Fibroblast of peridontal ligament (primary cell): ENCODE data around the gene CMTM4.
"Not testable (repeated sequence)": the region's sequence is repeated elsewhere in the genome, so short reads cannot be mapped to it uniquely, and the experiment has no call there.

Experiments used
- DNase-seq: peaks from one replicate; pipeline ENCODE4 v3.0.0-alpha.2; 2010; ENCODE audit errors: extremely low read depth

CMTM4 gene

GRCh38 chr16:66705790-66706505 is 9.4 kb upstream of the CMTM4 start:
- peak; percentile 53 for DNase-seq

GRCh38 chr16:66703406-66704215 is 7.1 kb upstream of the CMTM4 start:
- peak; percentile 38 for DNase-seq

GRCh38 chr16:66701516-66701915 is 5.0 kb upstream of the CMTM4 start:
- no peak for DNase-seq

GRCh38 chr16:66701026-66701425 is 4.5 kb upstream of the CMTM4 start:
- no peak for DNase-seq

DNA sequence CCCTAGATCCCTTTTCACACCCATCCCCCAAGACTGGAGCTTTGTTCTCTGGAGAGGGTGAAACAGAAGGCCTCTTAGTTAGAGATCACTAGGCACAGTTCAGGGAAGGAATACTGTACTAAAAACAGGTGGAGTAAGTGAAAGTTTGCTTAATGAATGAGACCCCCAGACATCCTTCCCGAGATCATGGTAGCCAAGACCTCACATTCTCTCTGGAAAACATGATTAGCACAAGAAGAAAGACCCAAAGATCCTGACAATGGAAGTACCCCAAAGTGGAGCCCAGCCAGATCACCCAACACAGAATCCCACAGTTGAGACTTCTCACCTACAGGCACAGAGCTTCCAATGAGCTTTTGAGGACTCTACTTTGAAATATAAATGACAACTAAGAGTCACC is 3.4 kb upstream of the CMTM4 start:
- DNase-seq: no peak

DNA sequence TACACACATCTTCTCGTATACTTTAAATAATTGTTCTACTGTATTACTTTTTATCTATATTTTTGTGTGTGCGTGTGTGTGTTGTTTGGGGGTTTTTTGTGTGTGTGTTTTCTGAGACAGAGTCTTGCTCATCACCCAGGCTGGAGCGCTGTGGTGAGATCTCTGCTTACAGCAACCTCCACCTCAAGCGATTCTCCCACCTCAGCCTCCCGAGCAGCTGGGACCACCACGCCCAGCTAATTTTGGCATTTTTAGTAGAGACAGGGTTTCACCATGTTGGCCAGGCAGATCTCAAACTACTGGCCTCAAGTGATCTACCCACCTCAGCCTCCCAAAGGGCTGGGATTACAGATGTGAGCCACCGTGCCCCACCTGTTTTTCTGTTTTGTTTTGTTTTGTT is 1.5 kb upstream of the CMTM4 start:
- no peak for DNase-seq

GRCh38 chr16:66695935-66696668 is 441 bp downstream of the CMTM4 start:
- no peak for DNase-seq

- no peak for DNase-seq
Observed at GRCh38 chr16:66695471-66695934, 1.0 kb downstream of the CMTM4 start.

GRCh38 chr16:66693149-66693548 is 3.4 kb downstream of the CMTM4 start:
- no peak for DNase-seq

- DNase-seq: no peak
Observed at GRCh38 chr16:66692341-66692740, 4.2 kb downstream of the CMTM4 start.

GRCh38 chr16:66691234-66691633 is 5.3 kb downstream of the CMTM4 start:
- no peak for DNase-seq

DNA sequence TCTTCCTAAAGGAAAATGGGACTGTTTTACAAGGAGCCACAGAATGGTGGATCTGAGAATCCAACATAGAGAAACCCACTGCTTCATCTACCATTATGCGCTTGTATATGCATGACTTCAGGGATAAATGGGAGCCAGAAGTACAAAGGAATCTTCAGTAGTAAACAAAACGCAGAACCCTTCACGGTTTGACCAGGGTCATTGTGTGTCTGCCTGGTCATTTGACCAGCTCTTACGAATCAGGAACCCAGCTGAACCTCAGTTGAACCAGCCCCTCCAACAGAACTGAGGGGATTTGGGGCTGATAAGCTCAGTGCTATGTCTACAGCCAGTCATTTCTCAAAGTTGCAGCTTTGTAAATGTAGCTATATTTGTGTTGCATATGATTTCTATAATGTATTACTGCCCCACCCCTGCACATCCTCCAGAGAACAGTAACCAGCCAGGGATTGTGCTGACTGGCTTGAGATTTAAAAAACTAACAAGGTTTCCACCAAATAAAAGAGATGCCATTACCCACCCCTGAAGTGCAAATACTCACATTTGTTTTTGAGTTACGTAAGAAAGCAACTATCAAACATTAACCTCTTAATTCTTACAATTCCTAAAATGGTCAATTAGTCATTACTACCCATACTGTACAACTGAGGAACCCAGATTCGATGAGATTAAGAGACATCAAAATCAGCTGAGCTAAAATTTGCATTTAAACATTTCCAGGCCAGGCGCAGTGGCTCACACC is 6.3 kb downstream of the CMTM4 start:
- DNase-seq: no peak

DNA sequence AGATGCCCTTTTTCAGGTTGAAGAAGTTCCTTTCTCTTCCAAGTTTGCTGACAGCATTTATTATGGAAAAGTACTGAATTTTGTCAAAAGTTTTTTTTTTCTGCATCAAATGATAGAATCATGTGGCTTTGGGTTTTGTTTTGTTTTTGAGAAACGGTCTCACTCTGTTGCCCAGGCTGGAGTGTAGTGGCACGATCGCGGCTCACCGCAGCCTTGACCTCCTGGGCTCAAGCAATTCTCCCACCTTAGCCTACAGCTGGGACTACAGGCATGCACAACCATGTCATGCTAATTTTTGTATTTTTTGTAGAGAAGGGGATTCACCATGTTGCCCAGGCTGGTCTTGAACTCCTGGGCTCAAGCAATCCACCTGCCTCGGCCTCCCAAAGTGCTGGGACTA is 7.3 kb downstream of the CMTM4 start:
- DNase-seq: no peak

DNA sequence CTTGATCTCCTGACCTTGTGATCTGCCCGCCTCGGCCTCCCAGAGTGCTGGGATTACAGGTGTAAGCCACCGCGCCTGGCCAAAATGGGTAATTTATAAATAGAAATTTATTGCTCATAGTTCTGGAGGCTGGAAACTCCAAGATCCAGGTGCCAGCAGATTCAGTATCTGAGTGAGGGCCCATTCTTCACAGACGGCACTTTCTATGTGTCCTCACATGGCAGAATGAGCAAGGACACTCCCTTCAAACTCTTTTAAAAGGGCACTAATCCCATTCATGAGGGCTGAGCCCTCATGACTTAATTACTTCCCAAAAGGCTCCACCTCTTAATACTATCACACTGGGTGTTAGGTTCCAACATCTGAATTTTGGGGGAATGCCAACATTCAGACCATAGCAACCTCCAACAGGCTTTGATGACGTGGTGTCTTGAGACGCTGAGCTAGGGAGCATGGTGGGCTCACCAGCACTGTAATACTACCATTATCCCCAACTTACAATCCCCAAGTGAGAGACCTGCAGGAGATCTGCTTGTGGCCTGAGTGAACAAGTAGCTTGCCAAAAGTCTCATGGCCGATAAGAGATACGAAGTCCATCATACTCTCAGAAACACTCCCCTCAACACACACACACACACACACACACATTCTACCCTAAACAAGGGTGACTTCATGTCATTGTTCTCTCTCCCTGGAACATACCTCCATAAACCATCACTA is 8.5 kb downstream of the CMTM4 start:
- DNase-seq: no peak

DNA sequence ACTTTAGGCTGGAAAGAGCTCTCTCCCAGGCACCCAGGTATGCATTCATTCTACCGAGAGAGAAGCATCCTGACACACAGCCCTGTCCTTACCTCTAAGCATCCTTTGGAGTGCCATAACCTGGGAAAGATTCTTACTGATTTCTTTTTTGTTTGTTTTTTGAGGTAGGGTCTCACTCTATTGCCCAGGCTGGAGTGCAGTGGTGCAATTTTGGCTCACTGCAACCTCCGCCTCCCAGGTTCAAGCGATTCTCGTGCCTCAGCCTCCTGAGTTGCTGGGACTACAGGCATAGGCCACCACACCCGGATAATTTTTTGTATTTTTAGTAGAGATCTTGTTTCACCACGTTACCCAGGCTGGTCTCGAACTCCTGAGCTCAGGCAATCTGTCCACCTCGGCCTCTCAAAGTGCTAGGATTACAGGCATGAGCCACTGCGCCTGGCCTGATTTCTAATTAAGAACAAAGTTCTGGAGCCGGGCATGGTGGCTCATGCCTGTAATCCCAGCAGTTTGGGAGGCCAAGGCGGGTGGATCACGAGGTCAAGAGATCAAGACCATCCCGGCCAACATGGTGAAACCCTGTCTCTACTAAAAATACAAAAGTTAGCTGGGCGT is 10.9 kb downstream of the CMTM4 start:
- DNase-seq: not testable (repeated sequence)

DNA sequence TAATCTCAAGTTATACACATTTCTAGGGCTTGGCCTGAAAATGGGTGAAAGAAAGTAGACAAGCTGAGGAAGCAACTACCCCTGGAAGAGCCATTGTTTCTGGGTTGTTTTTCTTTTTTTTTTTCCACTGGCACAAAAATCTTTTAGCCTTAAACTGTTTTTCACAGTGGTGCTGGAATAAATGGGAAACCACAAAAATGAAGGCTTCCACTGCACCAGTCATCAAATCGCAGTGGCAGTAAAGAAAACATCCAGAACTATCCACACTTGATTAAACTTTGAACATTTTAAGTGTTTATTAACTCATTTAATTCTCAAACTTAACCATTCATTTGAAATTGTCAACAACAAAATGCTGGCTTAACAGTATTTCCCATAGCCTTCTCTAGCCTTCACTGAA is 14.3 kb downstream of the CMTM4 start:
- peak; percentile 68 for DNase-seq

- DNase-seq: no peak
Observed at GRCh38 chr16:66681676-66682075, 14.9 kb downstream of the CMTM4 start.

GRCh38 chr16:66678337-66678736 is 18.2 kb downstream of the CMTM4 start:
- peak; percentile 30 for DNase-seq

DNA sequence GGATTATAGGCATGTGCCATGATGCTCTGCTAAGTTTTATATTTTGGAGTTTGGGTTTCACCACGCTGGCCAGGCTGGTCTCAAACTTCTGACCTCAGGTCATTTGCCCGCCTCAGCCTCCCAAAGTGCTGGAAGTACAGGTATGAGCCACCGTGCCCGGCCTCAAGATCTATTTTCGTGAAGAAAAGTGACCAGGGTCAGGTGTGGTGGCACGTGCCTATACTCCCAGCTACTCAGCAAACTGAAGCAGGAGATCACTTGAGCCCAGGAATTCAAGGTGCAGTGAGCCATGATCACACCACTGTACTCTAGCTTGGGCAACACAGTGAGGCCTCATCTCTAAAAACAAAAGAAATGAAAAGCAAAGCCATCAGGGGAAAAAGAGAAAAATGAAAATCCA is 18.7 kb downstream of the CMTM4 start:
- no peak for DNase-seq

GRCh38 chr16:66677179-66677578 is 19.4 kb downstream of the CMTM4 start:
- no peak for DNase-seq

DNA sequence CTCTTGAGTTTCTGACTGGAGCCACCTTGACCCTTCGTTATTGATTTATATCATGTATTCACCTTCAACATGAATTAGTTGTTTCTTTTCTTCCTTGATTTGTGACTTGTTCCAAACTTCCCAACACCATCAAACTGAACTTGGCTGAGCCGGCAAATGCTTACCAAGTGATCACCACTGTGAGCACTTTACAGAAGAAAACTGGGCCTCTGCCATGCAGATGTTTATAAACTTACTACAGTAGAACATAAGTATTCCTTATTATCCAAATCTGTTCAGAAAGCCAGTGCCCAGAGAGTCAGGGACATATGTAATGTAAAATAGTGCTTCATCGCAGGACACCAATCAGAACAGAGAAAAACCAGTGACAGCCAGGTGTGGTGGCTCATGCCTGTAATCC is 19.9 kb downstream of the CMTM4 start:
- DNase-seq: peak; percentile 33
